GM12801 (cell line): ENCODE data around the gene MAPK10.

Experiments used
- TF ChIP-seq, protein P1 (sequence below): IDR thresholded peaks from one replicate; pipeline ENCODE4 v1.5.1; 2011; ENCODE audit warnings: control low read depth; ENCODE audit not compliant: insufficient read length; ENCODE audit errors: extremely low read depth

Gene MAPK10

DNA sequence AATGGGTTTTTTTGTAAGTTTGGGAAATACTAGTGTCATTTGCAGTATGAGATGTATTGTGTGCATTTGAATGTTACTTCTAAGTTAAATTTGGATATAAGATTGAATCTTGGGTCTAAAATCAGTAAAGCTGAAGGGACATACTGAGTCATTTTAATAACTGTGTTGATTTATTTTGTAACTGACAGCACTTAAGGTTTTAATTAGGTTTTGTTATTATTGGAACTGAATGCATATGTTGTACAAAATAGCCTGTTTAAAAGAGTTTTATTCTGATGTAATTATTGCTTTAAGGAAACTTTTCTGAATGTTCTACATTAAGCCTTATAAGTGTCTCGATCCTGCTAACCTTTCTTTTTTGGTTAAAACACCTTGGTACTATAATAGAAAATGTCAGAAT lies 396.6 kb downstream of the MAPK10 start:
- TF ChIP-seq, protein P1, sequence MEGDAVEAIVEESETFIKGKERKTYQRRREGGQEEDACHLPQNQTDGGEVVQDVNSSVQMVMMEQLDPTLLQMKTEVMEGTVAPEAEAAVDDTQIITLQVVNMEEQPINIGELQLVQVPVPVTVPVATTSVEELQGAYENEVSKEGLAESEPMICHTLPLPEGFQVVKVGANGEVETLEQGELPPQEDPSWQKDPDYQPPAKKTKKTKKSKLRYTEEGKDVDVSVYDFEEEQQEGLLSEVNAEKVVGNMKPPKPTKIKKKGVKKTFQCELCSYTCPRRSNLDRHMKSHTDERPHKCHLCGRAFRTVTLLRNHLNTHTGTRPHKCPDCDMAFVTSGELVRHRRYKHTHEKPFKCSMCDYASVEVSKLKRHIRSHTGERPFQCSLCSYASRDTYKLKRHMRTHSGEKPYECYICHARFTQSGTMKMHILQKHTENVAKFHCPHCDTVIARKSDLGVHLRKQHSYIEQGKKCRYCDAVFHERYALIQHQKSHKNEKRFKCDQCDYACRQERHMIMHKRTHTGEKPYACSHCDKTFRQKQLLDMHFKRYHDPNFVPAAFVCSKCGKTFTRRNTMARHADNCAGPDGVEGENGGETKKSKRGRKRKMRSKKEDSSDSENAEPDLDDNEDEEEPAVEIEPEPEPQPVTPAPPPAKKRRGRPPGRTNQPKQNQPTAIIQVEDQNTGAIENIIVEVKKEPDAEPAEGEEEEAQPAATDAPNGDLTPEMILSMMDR, result no peak

GRCh38 chr4:85961887-85962286 lies 398.0 kb downstream of the MAPK10 start:
- TF ChIP-seq, protein P1, result no peak

DNA sequence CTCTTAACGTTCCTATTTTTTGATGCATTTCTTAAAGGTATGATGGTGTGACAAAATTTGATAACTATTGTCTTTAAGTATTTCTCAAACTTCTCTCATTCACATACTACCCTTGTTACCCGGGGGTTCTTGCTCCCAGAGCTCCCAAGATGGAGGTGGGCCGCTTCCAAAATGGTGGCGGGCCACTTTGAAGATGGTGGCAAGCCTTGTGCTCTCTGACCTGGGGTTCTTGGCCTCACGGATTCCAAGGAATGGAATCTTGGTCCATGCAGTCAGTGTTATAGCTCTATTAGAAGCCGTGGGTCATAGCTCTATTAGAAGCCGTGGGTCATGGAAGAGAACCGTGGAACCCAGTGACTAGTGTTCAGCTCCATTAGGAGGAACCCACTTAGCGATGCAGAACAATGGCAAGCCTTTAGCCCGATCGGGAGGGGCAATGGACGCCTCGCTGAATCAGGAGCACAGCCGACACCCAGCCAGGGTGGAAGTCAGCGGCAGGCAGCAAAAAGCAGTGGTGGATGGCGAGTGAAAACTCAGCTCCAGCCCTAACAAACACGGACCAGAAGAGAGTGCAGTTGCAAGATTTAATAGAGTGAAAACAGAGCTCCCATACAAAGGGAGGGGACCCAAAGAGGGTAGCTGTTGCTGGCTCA lies 403.4 kb downstream of the MAPK10 start:
- TF ChIP-seq, protein P1, result no peak

DNA sequence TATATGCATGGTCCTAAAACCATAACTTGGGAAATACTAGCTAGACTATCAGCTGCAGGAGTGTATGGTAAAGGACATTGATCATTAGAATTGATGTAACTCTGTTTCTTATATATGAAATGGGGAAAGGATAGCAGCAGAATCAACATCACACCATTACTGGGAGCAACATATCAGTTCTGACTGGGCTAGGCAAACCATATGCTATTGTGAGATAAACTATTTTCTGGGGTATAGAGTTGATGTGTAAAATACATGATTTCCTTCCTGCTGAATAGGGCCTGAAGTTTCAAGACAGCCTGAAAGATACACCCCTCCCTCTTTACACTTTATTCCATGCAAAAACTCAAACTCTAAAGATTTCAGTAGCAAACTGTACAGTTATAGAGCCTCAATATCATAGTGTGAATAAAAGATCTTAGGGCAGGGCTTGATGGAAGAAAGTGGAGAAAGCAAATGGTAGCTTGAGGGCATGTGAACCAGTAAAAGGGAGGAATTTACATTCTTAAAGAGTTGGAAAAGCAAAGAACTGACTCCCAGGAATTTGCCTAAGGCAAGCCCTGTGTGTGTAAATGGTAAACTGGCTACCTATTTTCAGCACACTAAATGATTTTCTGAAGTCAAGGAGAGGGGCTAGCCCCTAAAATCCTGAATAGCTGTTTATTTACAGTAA lies 404.1 kb downstream of the MAPK10 start:
- TF ChIP-seq, protein P1, result no peak

DNA sequence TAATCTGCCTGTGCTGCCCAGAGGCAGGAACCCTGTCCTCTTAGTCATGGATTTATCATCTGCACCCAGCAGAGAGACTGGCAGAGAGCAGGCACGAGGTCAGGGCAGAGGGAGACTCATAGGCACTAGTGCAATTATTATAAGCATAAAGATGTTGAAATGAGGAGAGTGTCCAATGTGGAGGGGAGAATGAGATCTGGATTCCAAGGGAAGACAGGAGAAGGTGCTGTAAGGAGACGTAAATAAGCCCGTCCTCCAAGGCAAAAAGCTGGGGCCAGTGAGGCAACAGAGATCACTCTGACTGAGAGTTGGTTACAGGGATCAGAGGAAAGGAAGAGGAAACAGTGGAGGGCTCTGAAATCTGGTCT lies 406.2 kb downstream of the MAPK10 start:
- TF ChIP-seq, protein P1, result no peak

DNA sequence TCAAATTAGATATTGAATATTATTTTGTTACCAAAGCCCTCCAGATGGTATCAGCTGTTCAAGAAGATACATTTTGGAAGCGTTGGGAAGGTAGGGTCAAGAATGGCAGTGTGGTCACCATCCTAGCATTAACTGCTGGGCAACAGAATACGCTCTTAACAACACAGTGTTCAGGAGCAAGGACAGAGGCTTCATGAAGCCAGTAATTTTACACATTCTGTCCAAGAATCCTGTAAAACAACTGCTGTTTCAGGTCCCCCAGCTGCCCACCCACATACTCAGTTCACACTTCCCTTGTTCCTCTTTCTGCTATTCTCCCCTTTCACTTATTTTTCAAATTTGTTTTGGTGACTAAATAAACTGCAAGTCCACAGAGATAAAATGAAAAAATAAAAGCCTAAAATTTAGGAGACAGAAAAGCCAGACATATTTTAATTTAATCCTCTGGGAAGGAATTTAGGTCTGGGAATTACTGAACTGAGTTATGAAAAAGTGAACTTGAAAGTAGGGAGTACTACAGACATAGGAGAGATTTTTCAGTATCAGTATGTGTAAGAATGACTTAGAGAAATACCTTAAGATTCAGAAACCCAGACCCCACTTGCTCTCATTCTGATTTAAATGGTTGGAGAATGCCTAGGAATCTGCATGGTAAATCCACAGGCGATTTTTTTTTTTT lies 406.7 kb downstream of the MAPK10 start:
- TF ChIP-seq, protein P1, result no peak

- TF ChIP-seq, protein P1, result no peak
Measured at GRCh38 chr4:85952528-85952927, 407.3 kb downstream of the MAPK10 start.
